HG03060 (cell line): ENCODE data around the gene HORMAD2.
"Not testable (repeated sequence)": the region's sequence is repeated elsewhere in the genome, so short reads cannot be mapped to it uniquely, and the experiment has no call there.

Experiments used
- ATAC-seq: cut with Tn5 transposase; IDR thresholded peaks from one replicate; pipeline ENCODE4 v1.9.1; 2021; ENCODE audit warnings: low read depth, moderate number of reproducible peaks; ENCODE audit not compliant: unreplicated experiment

HORMAD2 gene

DNA sequence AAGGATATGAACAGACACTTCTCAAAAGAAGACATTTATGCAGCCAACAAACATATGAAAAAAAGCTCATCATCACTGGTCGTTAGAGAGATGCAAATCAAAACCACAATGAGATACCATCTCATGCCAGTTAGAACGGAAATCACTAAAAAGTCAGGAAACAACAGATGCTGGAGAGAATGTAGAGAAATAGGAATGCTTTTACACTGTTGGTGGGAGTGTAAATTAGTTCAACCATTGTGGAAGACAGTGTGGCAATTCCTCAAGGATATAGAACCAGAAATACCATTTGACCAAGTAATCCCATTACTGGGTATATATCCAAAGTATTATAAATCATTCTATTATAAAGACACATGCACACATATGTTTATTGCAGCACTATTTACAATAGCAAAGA, 20.5 kb downstream of the HORMAD2 start:
- ATAC-seq: not testable (repeated sequence)

DNA sequence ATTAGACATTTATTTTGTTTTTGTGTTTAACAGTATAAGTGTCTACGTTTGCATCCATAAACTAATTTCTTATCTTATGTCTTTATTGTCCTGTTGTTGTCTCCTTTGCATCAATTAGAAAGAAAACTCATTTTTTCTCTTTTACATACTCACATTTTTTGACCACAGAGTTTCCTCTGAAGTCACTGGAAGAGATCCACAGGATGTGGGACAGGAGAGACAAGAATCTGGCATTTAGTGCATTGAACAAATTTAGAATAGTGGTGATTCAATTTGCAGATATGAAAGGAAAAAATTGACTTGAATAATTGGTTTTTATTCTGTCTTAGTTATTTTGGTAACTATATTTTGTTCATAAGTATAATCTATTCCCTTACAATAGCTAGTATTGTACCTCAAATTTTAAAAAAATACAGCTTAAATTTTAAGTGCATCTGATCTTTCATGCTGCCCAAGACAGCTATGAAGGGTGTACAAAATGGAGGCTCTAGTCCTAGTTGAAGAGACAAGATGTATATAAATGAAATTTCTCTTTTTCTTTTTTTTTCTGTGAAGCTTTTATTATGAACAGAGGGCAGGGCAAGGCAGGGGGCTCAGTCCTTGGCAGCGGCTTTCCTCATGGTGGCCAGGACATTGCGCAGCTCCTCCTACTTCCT, 24.4 kb downstream of the HORMAD2 start:
- ATAC-seq: no peak

DNA sequence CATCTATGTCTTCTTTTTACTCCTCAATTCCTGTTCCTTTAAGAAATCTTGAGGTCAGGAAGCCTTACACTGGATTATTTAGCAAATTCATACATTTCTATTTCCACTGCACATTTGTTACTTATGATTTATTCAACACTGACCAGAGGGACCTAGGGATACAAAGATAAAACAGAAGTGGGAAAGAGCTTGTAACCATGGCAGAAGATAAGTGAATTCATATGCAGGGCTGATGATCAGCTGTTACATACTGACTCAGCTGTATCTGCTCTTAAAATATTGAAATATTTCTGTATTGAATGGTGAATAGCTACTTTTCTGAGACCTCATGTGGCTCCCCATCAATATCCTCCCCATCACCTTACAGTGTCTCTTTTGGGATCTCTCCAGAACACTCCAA, 25.2 kb downstream of the HORMAD2 start:
- no peak for ATAC-seq

DNA sequence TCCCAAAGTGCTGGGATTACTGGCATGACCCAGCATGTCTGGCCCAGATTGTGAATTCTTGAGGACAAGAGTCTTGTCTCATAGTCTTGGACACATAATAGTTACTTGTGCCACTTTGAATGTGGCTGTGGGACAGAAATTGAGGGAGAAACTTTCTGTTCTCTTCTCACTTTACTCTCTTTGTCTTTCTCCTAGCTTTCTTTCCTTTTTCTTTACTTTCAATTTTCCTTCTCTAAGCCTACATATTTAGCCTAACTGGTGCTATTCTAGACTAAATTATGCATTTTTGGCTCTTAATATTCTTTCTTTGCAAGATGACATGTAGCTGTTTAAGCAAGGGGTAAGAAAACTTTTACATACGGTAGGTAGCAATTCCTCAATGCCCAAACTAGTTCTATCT, 33.2 kb downstream of the HORMAD2 start:
- ATAC-seq: no peak

DNA sequence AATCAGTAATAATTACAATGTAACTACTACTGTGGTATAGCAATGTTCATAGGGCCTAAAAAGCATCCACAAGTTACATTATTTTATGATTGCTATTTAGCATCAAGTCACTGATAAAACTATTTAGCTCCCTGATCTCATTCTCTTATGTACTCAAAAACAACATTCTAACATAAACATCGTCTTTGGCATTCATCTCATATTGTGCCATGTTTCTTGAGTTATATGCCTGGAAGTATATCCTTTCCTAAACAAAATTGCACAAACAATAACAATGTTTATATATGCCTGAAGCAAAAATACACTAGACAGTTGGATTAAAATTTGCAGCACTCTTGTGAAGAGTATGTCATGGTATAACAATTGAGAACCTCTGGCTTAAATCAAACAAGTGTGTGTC, 34.1 kb downstream of the HORMAD2 start:
- no peak for ATAC-seq

DNA sequence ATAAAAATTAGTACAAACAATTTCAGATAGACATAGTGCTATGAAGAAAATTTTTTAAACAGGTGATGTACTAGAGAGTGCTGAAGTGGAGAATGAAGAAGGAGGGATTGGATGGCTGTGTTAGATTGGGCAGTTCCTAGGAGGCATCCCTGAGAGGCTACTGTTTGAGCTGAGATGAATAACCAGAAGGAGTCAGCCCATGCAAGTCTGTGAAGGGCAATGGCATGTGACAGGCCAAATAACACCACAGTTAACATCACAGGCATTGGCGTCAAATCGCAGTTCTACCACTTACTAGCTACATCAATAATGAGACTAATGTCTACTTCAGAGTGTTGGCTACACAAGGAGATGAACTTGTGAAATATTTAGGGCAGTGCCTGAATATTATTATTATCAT, 35.4 kb downstream of the HORMAD2 start:
- ATAC-seq: no peak

DNA sequence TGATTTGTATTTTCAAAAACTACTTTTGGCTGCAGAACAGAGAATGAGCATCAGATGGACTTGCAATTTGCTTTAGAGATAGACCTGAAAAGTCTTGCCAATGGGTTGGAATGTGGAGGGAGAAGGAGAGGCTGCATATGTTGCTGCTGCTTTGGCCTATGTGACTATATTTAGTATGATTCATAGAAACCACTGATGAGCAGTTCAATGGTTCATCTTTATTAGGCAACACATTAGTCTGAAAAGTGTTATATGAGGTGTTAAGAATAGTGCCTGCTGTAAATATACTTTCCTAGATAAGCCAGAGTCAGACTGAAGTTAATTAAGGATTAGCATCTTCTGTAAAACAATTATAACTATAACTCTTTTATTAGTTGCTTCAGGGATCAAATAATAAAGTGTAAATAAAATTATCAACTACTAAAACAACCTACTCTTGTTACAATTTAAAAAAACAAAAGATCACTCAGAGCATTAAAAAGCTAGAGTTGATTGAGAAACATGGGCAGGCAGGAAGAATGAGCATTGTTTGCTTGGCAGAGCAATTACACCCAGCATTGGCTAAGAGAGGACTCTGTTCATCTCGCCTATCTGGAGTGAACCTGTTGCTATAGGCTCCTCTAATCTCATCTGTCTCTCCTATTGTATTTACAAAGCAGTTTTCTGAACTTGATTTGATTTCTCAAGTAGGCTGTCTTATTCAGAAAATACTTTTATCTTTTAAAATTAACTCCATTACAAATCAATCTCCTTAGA, 36.3 kb downstream of the HORMAD2 start:
- ATAC-seq: no peak

DNA sequence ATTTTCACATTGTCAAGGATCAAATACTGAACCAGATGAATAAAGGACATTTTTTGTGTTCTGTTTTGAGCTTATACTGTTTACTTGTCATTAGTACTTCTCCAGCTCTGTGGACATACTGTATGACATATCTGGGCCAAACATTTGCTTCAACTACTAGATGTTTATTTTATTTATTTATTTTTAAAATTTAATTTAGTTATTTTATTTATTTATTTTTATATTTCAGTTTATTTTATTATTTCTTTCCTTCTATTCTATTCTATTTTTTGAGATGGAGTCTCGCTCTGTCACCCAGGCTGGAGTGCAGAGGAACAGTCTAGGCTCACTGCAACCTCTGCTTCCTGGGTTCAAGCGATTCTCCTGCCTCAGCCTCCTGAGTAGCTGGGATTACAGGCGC, 37.0 kb downstream of the HORMAD2 start:
- ATAC-seq: no peak

DNA sequence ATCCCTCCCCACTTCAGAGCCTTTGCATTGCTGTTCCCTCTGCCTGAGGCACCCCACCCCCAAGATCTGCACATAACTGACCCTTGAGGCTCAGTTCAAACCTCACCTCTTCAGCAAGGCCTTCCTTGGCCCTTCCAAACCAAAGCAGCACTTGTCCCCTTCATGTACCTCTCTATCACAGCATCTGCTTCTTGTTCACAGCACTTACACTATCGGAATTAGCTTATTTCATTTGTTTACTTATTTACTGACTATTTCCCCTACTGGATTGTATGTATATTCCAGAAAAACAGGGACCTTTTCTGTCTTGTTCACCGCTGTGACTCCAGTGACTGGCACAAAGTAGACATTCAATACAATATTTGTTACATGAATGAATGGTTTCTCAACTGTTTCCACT, 38.0 kb downstream of the HORMAD2 start:
- no peak for ATAC-seq

DNA sequence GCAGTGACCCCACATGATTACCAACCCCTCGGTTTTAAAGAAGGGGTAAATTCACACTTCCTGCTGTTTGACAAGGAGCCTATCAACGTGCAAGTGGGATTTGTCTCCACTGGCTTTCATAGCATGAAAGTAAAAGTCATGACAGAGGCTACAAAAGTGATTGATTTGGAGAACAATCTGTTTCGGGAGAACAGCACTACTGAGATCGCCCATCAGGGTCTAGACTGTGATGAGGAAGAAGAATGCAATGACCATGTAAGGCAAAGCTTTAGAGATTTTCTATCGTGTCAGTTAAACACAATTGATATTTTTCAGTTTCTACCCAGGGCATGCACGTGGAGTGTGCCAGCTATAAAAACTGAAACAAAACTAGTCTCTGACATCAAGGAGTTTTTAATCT, 41.7 kb downstream of the HORMAD2 start:
- no peak for ATAC-seq

DNA sequence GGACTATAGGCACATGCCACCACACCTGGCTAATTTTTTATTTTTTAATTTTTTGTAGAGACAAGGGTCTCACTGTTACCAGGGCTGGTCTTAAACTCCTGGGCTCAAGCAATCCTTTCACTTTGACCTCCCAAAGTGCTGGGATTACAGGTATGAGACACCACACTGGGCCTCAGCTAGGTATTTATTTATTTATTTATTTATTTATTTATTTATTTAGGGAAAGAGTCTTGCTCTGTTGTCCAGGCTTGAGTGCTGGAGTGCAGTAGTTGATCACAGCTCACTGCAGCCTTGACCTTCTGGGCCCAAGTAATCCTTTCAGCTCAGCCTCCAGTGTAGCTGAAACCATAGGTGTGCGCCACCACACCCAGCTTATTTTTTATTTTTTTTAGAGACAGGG, 43.2 kb downstream of the HORMAD2 start:
- ATAC-seq: no peak

DNA sequence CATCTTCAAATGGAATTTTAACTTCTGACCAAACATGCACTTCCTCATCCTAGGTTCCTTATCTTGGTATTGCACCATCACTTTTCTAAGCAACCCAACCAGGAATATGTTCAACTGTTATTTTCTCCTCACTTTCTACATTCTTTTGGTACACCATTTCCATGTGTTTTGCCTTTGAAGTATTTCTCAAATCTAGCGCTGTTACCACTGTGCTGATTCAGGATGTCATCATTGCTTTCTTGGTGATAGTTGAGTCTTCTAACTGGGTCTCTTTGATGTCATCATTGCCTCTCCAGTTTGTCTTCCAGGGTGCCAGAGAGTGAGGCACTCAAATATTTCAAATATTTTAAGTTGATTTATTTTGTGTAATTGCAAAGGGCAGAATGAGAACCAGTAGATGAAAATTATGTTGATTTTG, 47.5 kb downstream of the HORMAD2 start:
- ATAC-seq: no peak

DNA sequence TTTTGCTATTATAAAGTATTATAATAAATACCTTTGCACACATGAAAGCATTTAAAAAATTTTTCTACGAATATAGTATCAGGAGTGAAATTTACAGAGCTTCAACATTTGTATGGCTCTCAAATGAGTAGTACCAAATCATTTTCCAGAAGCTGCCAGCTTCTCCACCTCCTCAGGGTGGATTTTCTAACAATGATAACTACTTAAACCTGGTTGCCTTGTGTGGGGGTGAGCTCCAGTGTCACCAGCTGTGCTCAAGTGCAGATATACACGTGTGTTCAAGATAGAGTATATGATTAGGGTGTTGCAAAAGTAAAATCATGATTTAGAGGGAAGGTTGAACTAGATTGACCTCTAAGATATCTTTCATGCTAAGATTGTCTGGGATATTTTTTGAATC, 48.2 kb downstream of the HORMAD2 start:
- no peak for ATAC-seq

DNA sequence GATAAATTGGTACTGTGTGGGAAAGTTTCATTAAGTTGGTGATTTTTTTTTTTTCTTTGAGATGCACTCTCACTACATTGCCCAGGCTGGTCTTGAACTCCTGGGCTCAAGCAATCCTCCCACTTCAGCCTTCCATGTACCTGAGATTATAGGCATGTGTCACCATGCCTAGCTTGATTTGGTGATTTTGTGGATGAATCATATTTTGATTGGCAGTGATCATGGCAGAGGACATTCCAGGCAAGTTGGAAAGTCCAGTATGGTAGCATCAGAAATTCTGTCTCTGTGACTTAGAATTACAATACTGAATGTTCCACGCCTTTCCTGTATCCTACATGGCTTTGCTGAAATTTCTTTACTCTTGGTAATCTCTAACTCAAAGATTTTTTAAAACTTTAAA, 49.4 kb downstream of the HORMAD2 start:
- ATAC-seq: no peak

DNA sequence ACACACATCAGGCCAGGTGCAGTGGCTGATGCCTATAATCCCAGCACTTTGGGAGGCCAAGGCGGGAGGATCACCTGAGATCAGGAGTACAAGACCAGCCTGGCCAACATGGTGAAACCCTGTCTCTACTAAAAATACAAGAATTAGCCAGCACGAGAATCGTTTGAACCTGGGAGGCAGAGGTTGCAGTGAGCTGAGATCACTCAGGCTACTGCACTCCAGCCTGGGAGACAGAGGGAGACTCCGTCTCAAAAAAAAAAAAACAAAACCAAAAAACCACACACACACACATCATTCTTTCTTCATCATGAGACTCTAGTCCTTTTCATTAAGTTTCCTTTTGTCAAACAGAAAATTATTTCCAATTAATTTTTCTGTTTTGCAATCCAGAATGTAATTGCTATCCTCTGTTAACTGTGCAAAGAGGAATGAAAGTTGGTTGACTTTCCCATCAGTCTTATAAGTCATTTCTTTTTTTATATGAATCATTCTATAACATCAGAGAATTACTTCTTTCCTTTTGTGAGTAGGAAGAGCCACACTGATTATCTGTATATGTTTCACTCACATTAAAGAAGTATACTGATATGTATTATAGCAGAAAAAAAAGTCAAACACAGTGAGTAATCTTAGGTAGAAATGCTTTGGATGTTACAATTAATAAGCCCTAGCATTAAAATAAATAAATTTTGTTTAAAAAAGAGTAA, 52.2 kb downstream of the HORMAD2 start:
- ATAC-seq: no peak

DNA sequence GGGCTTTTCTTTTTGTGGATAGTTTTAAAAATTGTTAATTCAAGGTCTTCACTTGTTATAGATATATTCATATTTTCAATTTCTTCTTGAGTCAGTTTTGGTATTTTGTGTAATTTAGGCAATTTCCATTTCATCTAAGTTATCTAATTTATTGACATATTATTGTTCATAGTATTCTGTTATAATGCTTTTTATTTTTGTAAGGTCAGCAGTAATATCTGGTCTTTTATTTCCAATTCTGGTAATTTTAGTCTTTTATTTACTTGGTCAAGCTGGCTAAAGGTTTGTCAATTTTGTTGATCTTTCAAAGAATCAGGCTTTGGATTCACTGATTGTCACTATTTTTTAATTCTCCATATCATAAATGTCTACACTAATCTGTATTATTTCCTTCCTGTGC, 60.1 kb downstream of the HORMAD2 start:
- ATAC-seq: no peak

DNA sequence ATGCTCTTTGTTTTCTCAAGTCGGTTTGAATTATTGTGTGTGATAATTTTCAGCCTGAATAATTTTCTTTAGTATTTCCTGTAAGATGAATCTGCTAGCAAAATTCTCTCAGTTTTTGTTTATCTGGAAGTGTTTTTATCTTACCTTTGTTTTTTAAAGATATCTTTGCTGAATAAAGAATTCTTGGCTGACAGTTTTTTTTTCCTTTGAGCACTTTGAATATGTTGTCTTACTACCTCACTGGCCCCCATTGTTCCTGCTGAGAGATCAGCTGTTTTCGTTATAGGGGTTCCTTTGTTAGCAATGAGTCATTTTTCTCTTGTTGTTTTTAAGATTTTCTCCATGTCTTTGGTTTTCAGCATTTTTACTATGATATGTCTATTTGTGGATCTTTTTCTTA, 63.0 kb downstream of the HORMAD2 start:
- no peak for ATAC-seq

DNA sequence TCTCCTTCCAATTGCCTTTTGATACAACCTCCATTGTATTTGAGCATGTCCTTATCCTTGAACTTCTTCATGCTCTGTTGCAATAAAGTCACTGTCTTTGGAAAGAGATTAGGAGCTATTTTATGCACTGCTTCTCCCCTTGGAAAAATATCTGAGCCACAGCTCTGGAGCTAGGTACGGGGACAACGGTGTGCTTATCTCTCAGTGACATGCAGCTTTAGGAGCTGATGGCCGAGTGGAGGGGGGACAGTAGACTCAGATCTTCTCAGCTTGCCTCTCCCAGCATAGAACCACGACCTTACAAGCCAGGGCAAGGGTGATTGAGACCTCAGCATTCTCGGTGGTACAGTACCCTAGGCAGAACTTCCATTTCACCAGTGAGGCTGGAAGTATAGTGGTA, 64.1 kb downstream of the HORMAD2 start:
- ATAC-seq: no peak

DNA sequence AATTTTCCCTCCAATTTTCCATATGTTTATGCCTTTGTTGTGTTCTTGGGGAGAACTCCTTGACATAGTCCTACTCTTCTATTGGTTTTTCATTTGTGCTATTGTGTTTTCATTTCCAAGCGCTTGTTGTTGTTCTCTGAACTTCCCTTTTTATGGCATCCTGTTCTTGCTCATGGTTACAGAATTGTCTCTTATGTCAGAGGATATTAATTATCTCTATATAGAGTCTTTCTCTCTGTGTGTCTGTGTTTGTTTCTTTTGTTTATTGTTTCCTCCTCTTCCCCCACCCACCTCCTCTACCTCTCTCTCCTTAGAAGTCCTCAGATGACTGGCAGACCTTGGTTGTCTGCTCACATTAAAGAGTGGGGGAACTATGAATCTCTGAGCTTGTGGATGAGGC, 69.9 kb downstream of the HORMAD2 start:
- ATAC-seq: no peak

DNA sequence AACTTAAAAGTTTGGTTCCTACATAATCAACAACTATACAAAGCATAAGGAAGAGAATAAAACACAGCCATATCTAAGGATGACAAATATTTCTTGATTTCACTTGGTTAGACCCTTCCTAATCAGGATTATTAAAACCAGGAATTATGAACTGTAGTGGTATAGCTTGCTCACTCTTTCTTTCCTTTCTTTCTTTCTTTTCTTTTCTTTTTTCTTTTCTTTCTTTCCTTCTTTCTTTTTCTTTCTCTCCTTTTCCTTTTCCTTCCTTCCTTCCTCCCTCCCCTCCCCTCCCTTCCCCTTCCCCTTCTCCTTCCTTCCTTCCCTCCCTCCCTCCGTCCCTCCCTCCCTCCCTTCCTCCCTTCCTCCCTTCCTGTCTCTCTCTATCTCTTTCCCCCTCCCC, 78.0 kb downstream of the HORMAD2 start:
- no peak for ATAC-seq

DNA sequence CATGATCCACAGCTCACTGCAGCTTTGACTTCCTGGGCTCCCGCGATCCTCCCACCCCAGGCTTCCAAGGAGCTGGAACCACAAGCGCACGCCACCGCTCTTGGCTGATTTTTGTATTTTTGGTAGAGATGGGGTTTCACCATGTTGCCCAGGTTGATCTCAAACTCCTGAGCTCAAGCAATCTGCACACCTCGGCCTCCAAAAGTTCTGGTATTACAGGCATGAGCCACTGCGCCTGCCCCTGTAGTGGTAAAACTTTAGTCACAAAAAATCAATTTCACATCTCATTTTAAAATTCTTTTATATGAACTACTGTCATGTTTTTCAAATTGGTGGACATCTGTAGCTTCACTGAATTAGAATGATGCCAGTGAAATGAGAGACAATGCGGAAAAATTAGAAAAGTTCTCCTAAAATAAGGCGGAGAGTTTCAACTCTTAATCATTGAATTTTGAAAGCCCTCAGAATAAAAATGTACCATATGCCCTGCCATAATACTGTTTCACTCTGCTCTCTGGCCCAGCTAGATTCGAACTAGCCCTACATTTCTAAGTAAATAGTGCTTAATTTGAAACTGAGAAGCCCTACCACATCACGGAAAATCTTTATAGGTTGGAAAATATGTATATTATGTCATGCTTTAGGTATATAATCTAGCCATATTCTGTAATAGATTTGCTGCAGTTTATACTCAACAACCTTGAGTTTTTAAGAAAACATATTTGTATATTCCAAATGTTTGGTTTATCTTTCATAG, 78.7 kb downstream of the HORMAD2 start:
- no peak for ATAC-seq
